ENCODE measurements around the gene C1orf21. TPM values are rescaled to one million over a fixed set of nuclear protein-coding genes. Genes with fewer than 3 reads are reported as not detected.
A peak's percentile ranks its signal among the peaks of the same experiment; 100 is the strongest.

The C1orf21 gene
- total RNA-seq, 1 donor: 47.3 TPM

DNA sequence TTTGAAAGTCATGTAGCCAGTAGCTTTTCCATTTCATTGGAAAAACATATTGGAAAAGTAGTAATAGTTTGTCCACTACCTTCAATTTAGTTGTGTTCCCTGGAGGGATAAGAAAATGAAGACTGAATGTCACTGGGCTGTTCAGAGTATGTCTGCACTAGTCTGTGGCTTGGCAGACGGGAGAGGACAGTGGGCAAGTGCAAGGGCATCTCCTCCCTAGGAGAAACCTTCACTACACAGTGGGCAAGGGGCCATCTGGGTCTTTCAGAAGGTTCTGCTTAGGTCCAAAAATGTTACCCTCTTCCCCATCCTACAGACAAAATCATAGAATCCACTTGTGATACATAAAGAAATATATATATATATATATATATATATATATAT lies 118.1 kb downstream of the C1orf21 start:
- TF ChIP-seq, protein P1, sequence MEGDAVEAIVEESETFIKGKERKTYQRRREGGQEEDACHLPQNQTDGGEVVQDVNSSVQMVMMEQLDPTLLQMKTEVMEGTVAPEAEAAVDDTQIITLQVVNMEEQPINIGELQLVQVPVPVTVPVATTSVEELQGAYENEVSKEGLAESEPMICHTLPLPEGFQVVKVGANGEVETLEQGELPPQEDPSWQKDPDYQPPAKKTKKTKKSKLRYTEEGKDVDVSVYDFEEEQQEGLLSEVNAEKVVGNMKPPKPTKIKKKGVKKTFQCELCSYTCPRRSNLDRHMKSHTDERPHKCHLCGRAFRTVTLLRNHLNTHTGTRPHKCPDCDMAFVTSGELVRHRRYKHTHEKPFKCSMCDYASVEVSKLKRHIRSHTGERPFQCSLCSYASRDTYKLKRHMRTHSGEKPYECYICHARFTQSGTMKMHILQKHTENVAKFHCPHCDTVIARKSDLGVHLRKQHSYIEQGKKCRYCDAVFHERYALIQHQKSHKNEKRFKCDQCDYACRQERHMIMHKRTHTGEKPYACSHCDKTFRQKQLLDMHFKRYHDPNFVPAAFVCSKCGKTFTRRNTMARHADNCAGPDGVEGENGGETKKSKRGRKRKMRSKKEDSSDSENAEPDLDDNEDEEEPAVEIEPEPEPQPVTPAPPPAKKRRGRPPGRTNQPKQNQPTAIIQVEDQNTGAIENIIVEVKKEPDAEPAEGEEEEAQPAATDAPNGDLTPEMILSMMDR (IDR thresholded peaks at IDR 0.05; ENCODE audit: insufficient read depth, low read length): no peak
- H3K4me3 ChIP-seq (ENCODE audit: low read depth, low read length): no peak overlapping the region
- no peak for DNase-seq (ENCODE audit: low read depth)

DNA sequence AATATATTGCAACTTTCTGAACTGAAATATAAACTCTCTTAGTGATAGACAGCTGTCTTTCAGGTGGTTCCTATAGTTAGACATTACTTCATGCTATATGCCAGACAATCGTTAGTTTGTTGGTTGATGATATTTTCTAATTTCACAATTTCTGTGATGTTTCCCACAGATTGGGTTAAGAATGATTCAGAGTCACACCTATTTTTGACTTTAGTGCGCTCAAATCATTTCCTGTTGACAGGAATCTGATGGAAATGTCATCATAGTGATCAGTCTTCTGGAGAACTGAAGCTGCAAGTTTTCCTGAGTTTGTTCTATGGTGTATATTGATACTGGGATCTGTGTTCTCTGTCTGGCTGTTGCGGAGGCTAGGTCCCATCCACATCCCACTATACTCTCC lies 119.7 kb downstream of the C1orf21 start:
- TF ChIP-seq, protein P1 (IDR thresholded peaks at IDR 0.05; ENCODE audit: insufficient read depth, low read length): no peak
- no peak overlapping the region for H3K4me3 ChIP-seq (ENCODE audit: low read depth, low read length)
- DNase-seq (ENCODE audit: low read depth): no peak

GRCh38 chr1:184507165-184507564 lies 120.3 kb downstream of the C1orf21 start:
- H3K4me3 ChIP-seq (ENCODE audit: low read depth, low read length): no peak overlapping the region
- no peak for DNase-seq (ENCODE audit: low read depth)
- TF ChIP-seq, protein P1 (IDR thresholded peaks at IDR 0.05; ENCODE audit: insufficient read depth, low read length): no peak

DNA sequence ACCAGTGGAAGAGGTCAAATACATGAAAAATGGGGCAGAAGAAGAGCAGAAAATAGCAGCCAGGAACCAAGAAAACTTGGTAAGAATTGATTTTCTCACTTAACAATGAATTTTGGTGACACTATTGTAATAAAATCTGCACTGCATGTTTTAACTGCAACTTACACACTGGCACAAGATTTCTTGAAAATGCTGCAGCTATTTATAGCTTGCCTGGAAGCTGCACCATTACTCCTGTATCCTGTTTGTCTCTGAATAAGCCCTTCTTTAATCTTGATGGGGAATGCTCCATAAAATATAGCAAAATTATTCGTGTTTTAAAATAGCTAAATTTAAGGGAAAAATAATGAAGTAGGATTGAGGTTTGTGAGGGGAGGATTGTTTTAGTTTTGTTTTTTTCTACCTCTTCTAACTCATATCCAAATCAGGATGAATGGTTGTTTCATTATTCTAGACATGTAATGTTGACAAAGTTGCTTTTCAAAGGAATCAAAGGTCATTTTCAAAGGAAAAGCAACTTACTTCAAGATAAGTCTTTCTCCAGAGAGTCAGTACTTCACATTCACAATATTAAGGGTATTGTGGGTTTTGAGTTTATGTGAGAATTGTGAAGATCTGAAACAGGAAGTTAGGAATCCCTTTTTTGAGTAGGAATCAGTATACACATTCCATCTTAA lies 120.9 kb downstream of the C1orf21 start:
- H3K4me3 ChIP-seq (ENCODE audit: low read depth, low read length): no peak overlapping the region
- TF ChIP-seq, protein P1 (IDR thresholded peaks at IDR 0.05; ENCODE audit: insufficient read depth, low read length): no peak
- peak; percentile 62 for DNase-seq (ENCODE audit: low read depth)

GRCh38 chr1:184509105-184509504 lies 122.3 kb downstream of the C1orf21 start:
- DNase-seq (ENCODE audit: low read depth): no peak
- TF ChIP-seq, protein P1 (IDR thresholded peaks at IDR 0.05; ENCODE audit: insufficient read depth, low read length): no peak
- no peak overlapping the region for H3K4me3 ChIP-seq (ENCODE audit: low read depth, low read length)

DNA sequence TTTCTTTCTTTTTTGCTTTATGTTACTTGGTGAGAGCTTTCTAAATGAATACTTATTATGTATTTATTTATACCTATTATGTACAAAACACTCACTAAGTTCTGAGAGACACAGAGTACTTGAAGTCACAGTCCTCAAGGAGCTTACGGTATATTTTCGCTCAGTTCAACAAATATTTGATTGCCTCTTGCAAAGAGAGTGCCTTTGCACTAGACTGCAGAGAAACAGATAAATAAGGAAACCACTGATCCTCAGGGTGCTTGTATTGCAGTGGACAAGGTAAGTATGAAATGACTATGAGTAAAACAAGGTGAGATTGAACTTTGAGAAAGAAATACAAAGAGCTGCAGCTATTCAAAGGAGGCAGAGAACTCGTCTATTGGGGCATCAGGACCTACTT lies 123.3 kb downstream of the C1orf21 start:
- TF ChIP-seq, protein P1 (IDR thresholded peaks at IDR 0.05; ENCODE audit: insufficient read depth, low read length): no peak
- no peak for DNase-seq (ENCODE audit: low read depth)
- no peak overlapping the region for H3K4me3 ChIP-seq (ENCODE audit: low read depth, low read length)

- H3K4me3 ChIP-seq (ENCODE audit: low read depth, low read length): no peak overlapping the region
- no peak for DNase-seq (ENCODE audit: low read depth)
- TF ChIP-seq, protein P1 (IDR thresholded peaks at IDR 0.05; ENCODE audit: insufficient read depth, low read length): no peak
Measured at GRCh38 chr1:184512724-184513123, 125.9 kb downstream of the C1orf21 start.

Measured in fibroblast of the aortic adventitia (primary cell).